OCI-LY7 (cell line): ENCODE measurements around the gene BPIFA3.

Experiments
- CTCF ChIP-seq: fragments of 200-600 bp; sonication (generic); conservative IDR thresholded peaks from 2 replicates; pipeline ENCODE4 v1.5.1; 2014; ENCODE audit warnings: mild to moderate bottlenecking, antibody characterized with exemption, low read length, moderate library complexity, mixed read lengths
- EZH2phosphoT487 ChIP-seq: fragments of 200-600 bp; sonication (generic); IDR thresholded peaks from 2 replicates; pipeline ENCODE4 v1.6.1; 2018; ENCODE audit warnings: low read depth, borderline replicate concordance, mild to moderate bottlenecking, mixed run types, antibody characterized with exemption, low read length, moderate library complexity, mixed read lengths

- no peak for TF ChIP-seq CTCF
- TF ChIP-seq EZH2phosphoT487: no peak
Measured at GRCh38 chr20:33224399-33224798, 7.2 kb downstream of the BPIFA3 start.
